GM18858 (cell line): ENCODE results near the gene VAT1.
"Not testable (repeated sequence)": the region's sequence is repeated elsewhere in the genome, so short reads cannot be mapped to it uniquely, and the experiment has no call there.

Experiments used
- ATAC-seq: cut with Tn5 transposase; IDR thresholded peaks from one replicate; pipeline ENCODE4 v1.9.1; 2021; ENCODE audit not compliant: unreplicated experiment

Gene VAT1

GRCh38 chr17:43021741-43022512 is at the start of gene VAT1:
VAT1 (minus strand) TSS chr17:43022385; CDS start chr17:43022322, 63 bp downstream.
- no peak for ATAC-seq

- no peak for ATAC-seq
Observed at GRCh38 chr17:43070872-43071271, 48.7 kb upstream of the VAT1 start.

GRCh38 chr17:43070257-43070656 is 48.1 kb upstream of the VAT1 start:
- no peak for ATAC-seq

GRCh38 chr17:43069368-43069898 is 47.2 kb upstream of the VAT1 start:
- ATAC-seq = no peak

GRCh38 chr17:43068570-43069367 is 46.6 kb upstream of the VAT1 start:
- ATAC-seq = no peak

GRCh38 chr17:43062984-43063638 is 40.9 kb upstream of the VAT1 start:
- ATAC-seq = no peak

GRCh38 chr17:43056051-43056450 is 33.9 kb upstream of the VAT1 start:
- ATAC-seq = no peak

- ATAC-seq = not testable (repeated sequence)
Observed at GRCh38 chr17:43053008-43053407, 30.8 kb upstream of the VAT1 start.

- ATAC-seq = no peak
Observed at GRCh38 chr17:43051969-43052368, 29.8 kb upstream of the VAT1 start.

- ATAC-seq = no peak
Observed at GRCh38 chr17:43044024-43044423, 21.8 kb upstream of the VAT1 start.

GRCh38 chr17:43043307-43043706 is 21.1 kb upstream of the VAT1 start:
- no peak for ATAC-seq

- no peak for ATAC-seq
Observed at GRCh38 chr17:43042025-43042628, 19.9 kb upstream of the VAT1 start.

GRCh38 chr17:43040655-43041054 is 18.5 kb upstream of the VAT1 start:
- ATAC-seq = no peak

GRCh38 chr17:43039646-43040045 is 17.5 kb upstream of the VAT1 start:
- no peak for ATAC-seq

- no peak for ATAC-seq
Observed at GRCh38 chr17:43034894-43035293, 12.7 kb upstream of the VAT1 start.

- ATAC-seq = no peak
Observed at GRCh38 chr17:43033948-43034881, 12.0 kb upstream of the VAT1 start.

- ATAC-seq = no peak
Observed at GRCh38 chr17:43031666-43032065, 9.5 kb upstream of the VAT1 start.

- no peak for ATAC-seq
Observed at GRCh38 chr17:43030137-43030767, 8.1 kb upstream of the VAT1 start.

- no peak for ATAC-seq
Observed at GRCh38 chr17:43028221-43028861, 6.2 kb upstream of the VAT1 start.
